ENCODE measurements around the gene INSRR.

INSRR gene

GRCh38 chr1:156894001-156894400 is 35.1 kb upstream of the INSRR start:
- DNase-seq, result no peak

GRCh38 chr1:156893048-156893953 is 34.4 kb upstream of the INSRR start, which contains the start of gene PEAR1:
PEAR1 (plus strand) TSS chr1:156893718; CDS start chr1:156903927, 10,209 bp downstream.
- no peak for DNase-seq

- DNase-seq, result peak; percentile 86
Observed at GRCh38 chr1:156892190-156893047, 33.5 kb upstream of the INSRR start.

- peak; percentile 70 for DNase-seq
Observed at GRCh38 chr1:156889802-156890580, 31.1 kb upstream of the INSRR start.

- DNase-seq, result no peak
Observed at GRCh38 chr1:156887734-156888133, 28.8 kb upstream of the INSRR start.

GRCh38 chr1:156887317-156887716 is 28.4 kb upstream of the INSRR start:
- DNase-seq, result no peak

- DNase-seq, result no peak
Observed at GRCh38 chr1:156886583-156887281, 27.8 kb upstream of the INSRR start.

- no peak for DNase-seq
Observed at GRCh38 chr1:156885880-156886355, 27.0 kb upstream of the INSRR start.

- DNase-seq, result no peak
Observed at GRCh38 chr1:156885314-156885713, 26.4 kb upstream of the INSRR start.

- no peak for DNase-seq
Observed at GRCh38 chr1:156884560-156885184, 25.8 kb upstream of the INSRR start.

- no peak for DNase-seq
Observed at GRCh38 chr1:156883919-156884318, 25.0 kb upstream of the INSRR start.

GRCh38 chr1:156882543-156882942 is 23.6 kb upstream of the INSRR start:
- DNase-seq, result no peak

- DNase-seq, result no peak
Observed at GRCh38 chr1:156881663-156882062, 22.7 kb upstream of the INSRR start.

GRCh38 chr1:156881101-156881500 is 22.2 kb upstream of the INSRR start:
- DNase-seq, result no peak

GRCh38 chr1:156880473-156880872 is 21.6 kb upstream of the INSRR start:
- DNase-seq, result no peak

- DNase-seq, result no peak
Observed at GRCh38 chr1:156879876-156880275, 21.0 kb upstream of the INSRR start.

GRCh38 chr1:156877433-156878170 is 18.7 kb upstream of the INSRR start:
- DNase-seq, result no peak

GRCh38 chr1:156876281-156876680 is 17.4 kb upstream of the INSRR start:
- DNase-seq, result no peak

- no peak for DNase-seq
Observed at GRCh38 chr1:156875341-156875615, 16.4 kb upstream of the INSRR start.

- DNase-seq, result no peak
Observed at GRCh38 chr1:156874572-156875340, 15.8 kb upstream of the INSRR start.
